CD4-positive, alpha-beta memory T cell (primary cell): Measurements from ENCODE around the gene SPON1. TPM values are rescaled to one million over a fixed set of nuclear protein-coding genes. Genes with fewer than 3 reads are reported as not detected.

Experiments
- CTCF ChIA-PET: fragments of 350-600 bp; sonication (Branson Sonifier 250); formaldehyde crosslinking; loops from one replicate; lab custom pipeline; 2021; ENCODE audit warnings: inconsistent platforms; ENCODE audit not compliant: partially characterized antibody; lab: Charles Lee
- POLR2A ChIA-PET: fragments of 350-600 bp; sonication (Branson Sonifier 250); formaldehyde crosslinking; loops from one replicate; lab custom pipeline; 2021; ENCODE audit not compliant: partially characterized antibody; lab: Charles Lee
- DNase-seq, 5 donors: peaks; one replicate each; pipeline versions ENCODE4 v3.0.0 to v3.0.0-alpha.2; 2020 to 2022; ENCODE audit warnings: mixed read lengths in 1 of 5
- H3K27ac ChIP-seq: one replicate; pipeline ENCODE4 v1.7.0; 2013; ENCODE audit warnings: low read depth, low read length
- H3K27me3 ChIP-seq: 2 replicates; pipeline ENCODE4 v1.7.0; 2013; ENCODE audit warnings: mild to moderate bottlenecking, low read length, moderate library complexity; ENCODE audit not compliant: insufficient read depth
- H3K36me3 ChIP-seq: 2 replicates; pipeline ENCODE4 v1.7.0; 2013; ENCODE audit warnings: mild to moderate bottlenecking, low read length, moderate library complexity; ENCODE audit not compliant: insufficient read depth
- H3K4me1 ChIP-seq: 2 replicates; pipeline ENCODE4 v1.7.0; 2013; ENCODE audit warnings: mild to moderate bottlenecking, low read length, moderate library complexity; ENCODE audit not compliant: insufficient read depth
- H3K4me3 ChIP-seq, 2 donors: one replicate each; pipeline ENCODE4 v1.7.0; 2013; ENCODE audit warnings: low read length in 2 of 2, mild to moderate bottlenecking in 1 of 2
- H3K9me3 ChIP-seq, 2 donors: one replicate each; pipeline ENCODE4 v1.7.0; 2013; ENCODE audit warnings: low read length in 2 of 2, control low read depth in 1 of 2; ENCODE audit not compliant: control insufficient read depth in 1 of 2
- H3K27ac Mint-ChIP-seq, 7 donors: one replicate each; pipeline ENCODE4 v1.8.0; 2020 to 2021; ENCODE audit warnings: mixed read lengths in 7 of 7, mild to moderate bottlenecking in 6 of 7, inconsistent platforms in 3 of 7, moderate library complexity in 3 of 7
- H3K27me3 Mint-ChIP-seq, 2 donors: one replicate each; pipeline ENCODE4 v1.8.0; 2020 to 2021; ENCODE audit warnings: mixed read lengths in 2 of 2
- H3K36me3 Mint-ChIP-seq, 2 donors: one replicate each; pipeline ENCODE4 v1.8.0; 2020 to 2021; ENCODE audit warnings: mixed read lengths in 2 of 2, inconsistent platforms in 1 of 2, mild to moderate bottlenecking in 1 of 2
- H3K4me1 Mint-ChIP-seq, 4 donors: one replicate each; pipeline ENCODE4 v1.8.0; 2020 to 2021; ENCODE audit warnings: mixed read lengths in 4 of 4, mild to moderate bottlenecking in 1 of 4
- H3K4me3 Mint-ChIP-seq, 8 donors: one replicate each; pipeline ENCODE4 v1.8.0; 2020 to 2021; ENCODE audit warnings: mixed read lengths in 8 of 8, mild to moderate bottlenecking in 7 of 8, moderate library complexity in 6 of 8, inconsistent platforms in 3 of 8
- H3K9me3 Mint-ChIP-seq, 8 donors: one replicate each; pipeline ENCODE4 v1.8.0; 2020 to 2021; ENCODE audit warnings: mixed read lengths in 8 of 8, mild to moderate bottlenecking in 5 of 8, inconsistent platforms in 3 of 8, moderate library complexity in 1 of 8
- intact Hi-C: fragments of 100-400 bp; cut with micrococcal nuclease; formaldehyde crosslinking; loops from one replicate; pipeline ENCODE4 v1.15.1; 2023
- polyA plus RNA-seq, 2 donors: library from polyadenylated mRNA; unstranded; fragments of 300-500 nt; fragmentation: Illumina TruSeq; gene quantifications; one replicate each; pipeline ENCODE4 v1.2.3, GENCODE V29; 2021
- total RNA-seq, 2 experiments: library from RNA; stranded (reverse); gene quantifications; one replicate each; pipeline ENCODE4 v1.2.3, GENCODE V29; 2021

Gene SPON1
- total and polyA plus RNA-seq, 4 experiments from 2014 or later, result 2.0 to 60.4 (median 30.6) TPM

GRCh38 chr11:14118072-14118471 lies 155.5 kb downstream of the SPON1 start:
- Histone ChIP-seq H3K36me3 (no peaks in the 10 kb centered on the region), H3K27me3 (no peaks in the 10 kb centered on the region), H3K4me3 (no peak overlapping the region), H3K4me1 (no peaks in the 10 kb centered on the region), H3K9me3 (no peaks in the 10 kb centered on the region), H3K27ac (no peak overlapping the region)
- Mint-ChIP-seq H3K36me3 (peaks cover 2 to 15% of the 10 kb centered on the region in 2 donors), H3K4me1 (peaks cover 5 to 7% (median 6%) of the 10 kb centered on the region in 4 donors), H3K9me3 (peaks cover 0 to 8% (median 1%) of the 10 kb centered on the region in 8 donors), H3K4me3 (no peak overlapping the region), H3K27ac (no peak overlapping the region), H3K27me3 (peaks cover 0 to 1% of the 10 kb centered on the region in 2 donors)
- intact Hi-C loops, result loop anchor here (5.0 kb wide), 1 partner anchor 41 kb away; no protein-coding TSS in a partner anchor
- no peak for DNase-seq
- CTCF ChIA-PET, result interaction anchor here (1.1 to 1.4 kb wide), 3 partner anchors 9 to 31 kb away, joined by 3 to 4 read pairs (median 4); no protein-coding TSS in a partner anchor
- POLR2A ChIA-PET, result no interaction called here

DNA sequence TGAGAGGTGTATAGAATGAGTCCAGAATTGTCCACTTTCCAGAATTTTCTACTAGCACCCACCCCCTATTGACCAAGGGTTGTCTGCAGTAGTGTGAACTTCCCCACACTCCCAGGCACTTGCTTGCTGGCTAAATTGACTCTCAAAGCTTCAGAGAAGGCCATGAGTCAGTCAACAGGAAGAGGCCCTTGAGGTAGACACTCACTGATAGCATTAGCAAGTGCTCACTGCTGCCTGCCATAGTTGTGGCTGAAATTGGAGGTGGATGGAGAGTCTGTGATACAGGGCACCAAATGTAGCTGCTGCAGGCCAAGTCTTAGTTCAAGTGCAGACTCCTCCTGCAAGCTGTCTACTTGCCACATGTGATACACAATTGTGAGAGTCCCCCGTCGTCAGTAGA lies 156.8 kb downstream of the SPON1 start:
- Mint-ChIP-seq H3K4me3 (no peak overlapping the region), H3K36me3 (peaks cover 2 to 21% of the 10 kb centered on the region in 2 donors), H3K4me1 (peaks cover 3 to 7% (median 5%) of the 10 kb centered on the region in 4 donors), H3K27me3 (peaks cover 0 to 1% of the 10 kb centered on the region in 2 donors), H3K9me3 (peaks cover 0 to 8% (median 3%) of the 10 kb centered on the region in 8 donors), H3K27ac (no peak overlapping the region)
- Histone ChIP-seq H3K4me3 (no peak overlapping the region), H3K4me1 (no peaks in the 10 kb centered on the region), H3K27ac (no peak overlapping the region), H3K9me3 (no peaks in the 10 kb centered on the region), H3K27me3 (no peaks in the 10 kb centered on the region), H3K36me3 (no peaks in the 10 kb centered on the region)
- DNase-seq, result no peak
- intact Hi-C loops, result loop anchor here (5.0 kb wide), 1 partner anchor 42 kb away; no protein-coding TSS in a partner anchor
- CTCF ChIA-PET, result no interaction called here
- POLR2A ChIA-PET, result no interaction called here

DNA sequence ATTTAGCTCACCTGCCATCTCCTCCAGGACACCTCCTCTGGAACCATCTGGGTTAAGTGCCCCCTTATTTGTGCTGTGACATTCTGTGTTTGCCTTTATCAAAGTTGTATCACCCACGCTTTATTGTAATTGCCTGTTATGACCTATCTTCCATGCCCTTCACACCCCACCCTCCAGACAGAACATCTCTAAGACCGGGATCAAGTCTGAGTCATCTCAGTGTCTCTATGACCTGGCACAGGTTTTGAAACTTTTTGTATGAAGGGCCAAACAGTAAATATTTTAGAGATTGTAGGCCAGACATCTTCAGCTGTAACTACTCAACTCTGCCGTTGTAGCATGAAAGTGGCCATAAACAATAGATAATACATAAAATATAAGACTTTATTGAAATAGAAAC lies 161.8 kb downstream of the SPON1 start:
- CTCF ChIA-PET, result no interaction called here
- H3K4me1 ChIP-seq, result no peaks in the 10 kb centered on the region
- H3K9me3 ChIP-seq, result no peaks in the 10 kb centered on the region
- Mint-ChIP-seq H3K27ac (no peak overlapping the region), H3K4me3 (no peak overlapping the region), H3K27me3 (no peaks in the 10 kb centered on the region), H3K36me3 (peaks cover 3 to 13% of the 10 kb centered on the region in 2 donors), H3K4me1 (peaks cover 0 to 1% (median 0%) of the 10 kb centered on the region in 4 donors), H3K9me3 (peaks cover 0 to 3% (median 1%) of the 10 kb centered on the region in 8 donors)
- no peak for DNase-seq
- intact Hi-C loops, result no loop called here
- H3K4me3 ChIP-seq, result no peak overlapping the region
- POLR2A ChIA-PET, result no interaction called here
- H3K36me3 ChIP-seq, result no peaks in the 10 kb centered on the region
- no peak overlapping the region for H3K27ac ChIP-seq
- no peaks in the 10 kb centered on the region for H3K27me3 ChIP-seq

- H3K4me1 ChIP-seq, result no peaks in the 10 kb centered on the region
- H3K27me3 ChIP-seq, result no peaks in the 10 kb centered on the region
- H3K4me1 Mint-ChIP-seq, result peaks cover 0 to 1% (median 0%) of the 10 kb centered on the region in 4 donors
- H3K36me3 Mint-ChIP-seq, result peaks cover 3 to 14% of the 10 kb centered on the region in 2 donors
- no peak overlapping the region for H3K4me3 Mint-ChIP-seq
- no peak overlapping the region for H3K27ac ChIP-seq
- DNase-seq, result no peak
- no peaks in the 10 kb centered on the region for H3K9me3 ChIP-seq
- H3K27me3 Mint-ChIP-seq, result no peaks in the 10 kb centered on the region
- H3K9me3 Mint-ChIP-seq, result peaks cover 0 to 4% (median 2%) of the 10 kb centered on the region in 8 donors
- intact Hi-C loops, result no loop called here
- H3K36me3 ChIP-seq, result no peaks in the 10 kb centered on the region
- POLR2A ChIA-PET, result no interaction called here
- no peak overlapping the region for H3K4me3 ChIP-seq
- H3K27ac Mint-ChIP-seq, result no peak overlapping the region
- CTCF ChIA-PET, result no interaction called here
These were observed 162.4 kb downstream of the SPON1 start for GRCh38 chr11:14124886-14125285.

- Histone ChIP-seq H3K27ac (no peak overlapping the region), H3K4me3 (no peak overlapping the region), H3K9me3 (no peaks in the 10 kb centered on the region), H3K36me3 (no peaks in the 10 kb centered on the region), H3K27me3 (no peaks in the 10 kb centered on the region), H3K4me1 (no peaks in the 10 kb centered on the region)
- Mint-ChIP-seq H3K9me3 (peaks cover 0 to 4% (median 2%) of the 10 kb centered on the region in 8 donors), H3K4me3 (no peak overlapping the region), H3K36me3 (peaks cover 3 to 14% of the 10 kb centered on the region in 2 donors), H3K27me3 (no peaks in the 10 kb centered on the region), H3K4me1 (peaks cover 0 to 1% (median 0%) of the 10 kb centered on the region in 4 donors), H3K27ac (peak overlapping the region in 1 of 7 donors; percentile 4)
- intact Hi-C loops, result no loop called here
- ChIA-PET POLR2A (no interaction called here), CTCF (interaction anchor here (0.6 to 1.5 kb wide), 2 partner anchors 23 to 314 kb away, joined by 3 to 4 read pairs; no protein-coding TSS in a partner anchor)
- DNase-seq, result no peak
These were observed 163.0 kb downstream of the SPON1 start for GRCh38 chr11:14125529-14125928.

- peaks cover 0 to 4% (median 2%) of the 10 kb centered on the region in 8 donors for H3K9me3 Mint-ChIP-seq
- no peaks in the 10 kb centered on the region for H3K27me3 ChIP-seq
- H3K4me1 Mint-ChIP-seq, result no peaks in the 10 kb centered on the region
- H3K4me3 ChIP-seq, result no peak overlapping the region
- ChIA-PET POLR2A (no interaction called here), CTCF (interaction anchor here (0.7 kb wide), 1 partner anchor 355 kb away, joined by 3 read pairs; no protein-coding TSS in a partner anchor)
- no peak overlapping the region for H3K27ac Mint-ChIP-seq
- H3K27ac ChIP-seq, result no peak overlapping the region
- no peaks in the 10 kb centered on the region for H3K4me1 ChIP-seq
- no peaks in the 10 kb centered on the region for H3K36me3 ChIP-seq
- H3K4me3 Mint-ChIP-seq, result no peak overlapping the region
- intact Hi-C loops, result no loop called here
- no peaks in the 10 kb centered on the region for H3K9me3 ChIP-seq
- peaks cover 3 to 14% of the 10 kb centered on the region in 2 donors for H3K36me3 Mint-ChIP-seq
- no peak for DNase-seq
- no peaks in the 10 kb centered on the region for H3K27me3 Mint-ChIP-seq
These were observed 165.2 kb downstream of the SPON1 start for GRCh38 chr11:14127679-14128078.

- no peak overlapping the region for H3K27ac ChIP-seq
- H3K36me3 Mint-ChIP-seq, result peaks cover 10 to 12% of the 10 kb centered on the region in 2 donors
- H3K4me3 Mint-ChIP-seq, result no peak overlapping the region
- H3K4me1 ChIP-seq, result no peaks in the 10 kb centered on the region
- H3K9me3 Mint-ChIP-seq, result peaks cover 0 to 4% (median 1%) of the 10 kb centered on the region in 8 donors
- no peak overlapping the region for H3K4me3 ChIP-seq
- H3K27me3 ChIP-seq, result no peaks in the 10 kb centered on the region
- H3K27me3 Mint-ChIP-seq, result no peaks in the 10 kb centered on the region
- CTCF ChIA-PET, result no interaction called here
- no peak for DNase-seq
- no peaks in the 10 kb centered on the region for H3K9me3 ChIP-seq
- intact Hi-C loops, result no loop called here
- POLR2A ChIA-PET, result no interaction called here
- no peaks in the 10 kb centered on the region for H3K36me3 ChIP-seq
- no peaks in the 10 kb centered on the region for H3K4me1 Mint-ChIP-seq
- H3K27ac Mint-ChIP-seq, result no peak overlapping the region
These were observed 169.8 kb downstream of the SPON1 start for GRCh38 chr11:14132312-14132711.
